ENCODE data around the gene GLTPD2. TPM values are rescaled to one million over a fixed set of nuclear protein-coding genes. Genes with fewer than 3 reads are reported as not detected.
"Not testable (repeated sequence)": the region's sequence is repeated elsewhere in the genome, so short reads cannot be mapped to it uniquely, and the experiment has no call there.

Gene GLTPD2
- polyA plus RNA-seq, 3 donors, result 6.7 to 11.3 (median 10.5) TPM

DNA sequence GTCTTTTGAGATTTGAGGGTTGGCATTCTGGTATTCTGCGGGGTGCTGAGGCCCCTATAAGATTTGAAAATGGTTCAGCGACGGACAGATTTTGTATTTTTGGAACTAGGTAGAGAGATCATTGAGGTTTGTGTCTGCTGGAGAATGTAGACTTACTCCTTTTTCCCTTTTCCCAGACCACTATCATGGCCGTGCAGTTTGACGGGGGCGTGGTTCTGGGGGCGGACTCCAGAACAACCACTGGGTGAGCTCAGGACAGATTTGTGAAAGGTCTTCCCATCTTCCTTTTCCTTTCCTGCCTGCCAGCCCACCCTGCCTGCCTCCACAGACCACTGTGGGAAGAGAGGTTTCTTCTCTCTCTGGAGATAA, 7.8 kb downstream of the GLTPD2 start:
- DNase-seq (ENCODE audit: extremely low read depth in 1 of 11, low read depth in 9 of 11, low spot score in 4 of 11), result peak in 1 of 11 donors; percentile 11

DNA sequence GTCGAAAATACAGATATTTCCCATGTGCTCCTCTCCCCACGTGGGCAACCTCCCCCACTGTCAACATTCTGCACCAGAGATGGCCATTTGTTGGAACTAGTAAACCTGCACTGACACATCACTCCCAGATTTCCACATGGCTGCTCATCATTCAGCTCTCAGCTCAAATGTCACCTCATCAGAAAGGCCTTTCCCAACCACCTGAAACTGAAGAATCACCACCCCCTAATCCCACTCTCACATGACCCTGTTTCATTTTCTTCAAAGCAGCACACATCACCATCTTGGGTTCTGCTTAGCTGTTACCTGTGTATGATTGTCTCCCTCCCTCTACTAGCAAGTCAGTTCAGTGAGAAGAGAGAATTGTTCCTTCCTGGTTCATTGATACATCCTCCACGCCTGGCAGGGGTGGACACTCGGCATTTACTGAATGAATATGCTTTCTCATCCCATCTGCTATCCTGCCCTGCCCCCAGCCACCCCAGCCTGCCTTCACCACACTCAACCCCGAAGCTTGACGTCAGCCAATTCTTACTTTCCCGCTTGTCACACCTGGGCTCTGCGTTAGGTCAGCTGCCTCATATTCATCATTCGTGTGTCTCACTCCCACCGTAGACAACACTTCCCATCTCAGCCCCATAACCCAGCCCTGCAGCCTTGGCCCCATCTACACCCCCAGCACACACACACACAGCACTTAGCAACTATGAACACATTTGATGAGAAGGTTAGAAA, 11.9 kb downstream of the GLTPD2 start:
- DNase-seq (ENCODE audit: extremely low read depth in 1 of 11, low read depth in 9 of 11, low spot score in 4 of 11), result peak in 3 of 11 donors; percentile 23 to 62 (median 42)

DNA sequence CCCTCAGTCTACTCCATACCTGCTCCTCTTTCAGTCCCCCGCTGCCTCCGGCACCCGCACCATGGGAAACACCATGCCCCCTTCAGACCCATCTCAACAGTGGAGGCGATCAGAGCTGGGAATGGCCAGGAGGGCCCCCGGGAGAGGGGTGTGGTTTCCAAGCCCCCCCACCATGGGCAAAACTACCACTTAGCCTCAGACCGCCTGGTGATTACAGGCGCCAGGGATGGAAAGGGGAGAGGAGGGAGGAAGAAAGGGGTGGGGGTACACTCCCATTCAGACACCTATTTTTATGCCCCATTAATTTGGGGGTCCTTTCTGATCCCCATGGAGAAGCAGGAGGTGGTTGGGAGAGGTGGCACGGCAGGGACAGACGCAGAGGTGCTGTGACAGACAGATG, 13.5 kb downstream of the GLTPD2 start, which contains the start of gene C17orf114:
TSS of gene C17orf114 (minus strand) at position 101 of the 400 bp plus-strand sequence.
- no peak for DNase-seq (ENCODE audit: extremely low read depth in 1 of 11, low read depth in 9 of 11, low spot score in 4 of 11)

DNA sequence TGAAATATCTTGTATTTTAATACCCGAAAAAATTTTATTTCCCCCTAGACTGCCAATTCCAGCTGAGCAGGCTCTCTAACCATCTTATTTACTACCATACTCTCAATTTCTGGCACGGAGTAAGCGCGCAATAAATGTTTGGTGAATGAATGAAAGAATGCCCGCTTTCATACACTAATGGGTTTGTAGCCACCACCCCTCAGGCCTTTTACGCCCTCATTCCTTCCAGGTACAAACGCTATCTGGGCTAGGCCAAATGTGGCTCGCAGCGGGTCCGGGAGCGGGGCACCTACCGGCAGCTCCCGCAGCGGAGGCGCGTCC, 17.7 kb downstream of the GLTPD2 start:
- DNase-seq (ENCODE audit: extremely low read depth in 1 of 11, low read depth in 9 of 11, low spot score in 4 of 11), result peak in 1 of 11 donors; percentile 11

DNA sequence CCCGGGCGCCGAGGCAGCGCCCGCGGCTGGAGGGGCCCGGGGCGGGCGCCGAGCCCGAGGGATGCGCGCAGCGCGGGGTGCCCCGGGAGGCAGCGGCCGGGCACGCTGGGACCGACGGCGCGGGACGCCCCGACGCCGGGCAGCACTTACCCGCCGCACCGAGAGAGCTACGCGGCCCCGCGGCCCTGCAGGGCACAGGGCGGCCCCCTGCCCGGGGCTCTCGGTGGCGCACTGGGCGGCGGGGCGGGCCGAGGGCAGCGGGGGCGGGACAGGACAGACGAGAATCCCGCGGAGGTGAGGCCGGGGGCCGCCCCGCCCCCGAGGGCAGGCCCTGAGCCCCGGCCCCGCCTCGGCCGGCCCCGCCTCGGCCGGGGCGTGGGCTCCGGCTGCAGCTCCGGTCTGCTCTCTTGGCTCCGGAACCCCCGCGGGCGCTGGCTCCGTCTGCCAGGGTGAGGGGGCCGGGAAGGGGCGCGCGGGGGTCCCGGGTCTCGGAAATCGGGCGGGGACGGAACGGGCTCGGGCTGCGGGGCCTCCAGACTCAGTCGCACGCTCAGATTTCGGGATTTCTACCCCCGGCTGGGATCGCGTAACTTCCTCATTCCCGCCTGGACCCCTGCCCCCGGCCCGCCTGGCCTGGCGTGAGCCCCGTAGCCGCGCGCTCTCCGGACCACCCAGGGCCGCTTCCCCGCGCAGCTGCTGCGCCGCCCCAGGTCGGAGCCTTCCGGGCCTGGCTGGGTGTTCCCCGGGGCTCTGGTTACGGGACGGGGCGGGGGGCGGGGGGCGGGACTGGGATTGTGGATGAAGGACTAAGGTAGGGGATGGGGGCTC, 18.2 kb downstream of the GLTPD2 start, which contains the start of gene PLD2:
TSS of gene PLD2 (plus strand) at position 376 of the 828 bp plus-strand sequence. CDS start 621 bp downstream, outside the sequence.
- peak in 7 of 11 donors; percentile 64 to 83 (median 78) for DNase-seq (ENCODE audit: extremely low read depth in 1 of 11, low read depth in 9 of 11, low spot score in 4 of 11)

DNA sequence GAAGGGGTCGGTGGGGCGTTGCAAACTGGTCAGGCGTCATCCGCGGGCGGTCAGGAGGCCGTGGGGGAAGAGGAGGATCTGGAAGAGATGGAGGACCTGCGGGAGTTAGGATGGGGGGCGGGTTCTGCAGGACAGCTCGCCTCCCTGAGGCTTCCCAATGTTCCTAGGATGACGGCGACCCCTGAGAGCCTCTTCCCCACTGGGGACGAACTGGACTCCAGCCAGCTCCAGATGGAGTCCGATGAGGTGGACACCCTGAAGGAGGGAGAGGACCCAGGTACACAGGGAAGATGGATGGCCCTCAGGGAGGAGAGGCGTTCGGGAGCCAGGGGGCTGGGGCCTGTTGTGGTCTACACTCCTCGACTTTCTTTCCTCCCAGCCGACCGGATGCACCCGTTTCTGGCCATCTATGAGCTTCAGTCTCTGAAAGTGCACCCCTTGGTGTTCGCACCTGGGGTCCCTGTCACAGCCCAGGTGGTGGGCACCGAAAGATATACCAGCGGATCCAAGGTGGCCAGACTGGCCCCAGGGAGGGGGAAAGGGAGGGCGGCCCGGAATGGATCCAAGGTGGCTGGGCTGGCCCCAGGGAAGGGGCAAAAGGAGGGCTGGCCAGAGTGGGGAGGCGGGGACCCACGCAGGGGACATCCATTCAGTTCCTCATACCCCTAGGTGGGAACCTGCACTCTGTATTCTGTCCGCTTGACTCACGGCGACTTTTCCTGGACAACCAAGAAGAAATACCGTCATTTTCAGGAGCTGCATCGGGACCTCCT, 19.0 kb downstream of the GLTPD2 start:
- DNase-seq (ENCODE audit: extremely low read depth in 1 of 11, low read depth in 9 of 11, low spot score in 4 of 11), result no peak

DNA sequence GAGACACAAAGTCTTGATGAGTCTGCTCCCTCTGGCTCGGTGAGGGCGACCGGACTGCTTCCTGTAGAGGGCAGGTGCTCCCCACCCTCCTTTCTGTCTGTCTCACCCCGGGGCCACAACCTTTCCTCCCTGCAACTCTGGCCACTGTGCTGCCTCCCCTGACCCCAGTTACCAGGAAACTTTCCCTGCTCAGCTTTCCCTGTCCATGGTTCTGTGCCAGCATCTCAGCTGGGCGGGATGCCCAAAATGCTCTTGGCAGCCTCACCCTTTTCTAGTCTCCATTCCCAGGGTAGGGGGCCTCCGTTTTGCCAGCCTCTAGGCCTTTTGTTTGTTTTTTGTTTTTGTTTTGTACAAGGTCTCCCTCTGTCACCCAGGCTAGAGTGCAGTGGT, 19.6 kb downstream of the GLTPD2 start:
- no peak for DNase-seq (ENCODE audit: extremely low read depth in 1 of 11, low read depth in 9 of 11, low spot score in 4 of 11)

DNA sequence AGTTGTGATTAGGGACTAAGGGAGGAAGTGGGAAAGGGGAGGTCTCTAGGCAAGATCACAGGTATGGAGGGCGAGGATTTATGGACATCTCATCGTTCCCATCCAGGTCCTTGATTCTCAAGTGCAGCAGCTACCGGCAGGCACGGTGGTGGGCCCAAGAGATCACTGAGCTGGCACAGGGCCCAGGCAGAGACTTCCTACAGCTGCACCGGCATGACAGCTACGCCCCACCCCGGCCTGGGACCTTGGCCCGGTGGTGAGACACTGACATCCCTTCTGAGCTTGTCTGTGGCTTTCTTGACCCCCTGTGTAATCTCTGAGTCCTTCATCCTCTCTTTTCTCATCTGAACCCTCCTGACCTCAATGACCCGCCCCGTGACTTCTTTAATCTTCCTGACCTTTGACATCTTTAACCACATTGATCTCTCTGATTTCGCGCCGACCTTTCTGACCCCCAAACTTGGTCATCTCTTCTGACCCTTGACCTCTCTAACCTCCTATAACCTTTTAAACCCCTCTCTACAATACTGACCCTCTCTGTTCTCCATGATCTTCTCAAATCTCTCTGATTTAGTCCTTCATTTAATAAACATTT, 22.0 kb downstream of the GLTPD2 start:
- no peak for DNase-seq (ENCODE audit: extremely low read depth in 1 of 11, low read depth in 9 of 11, low spot score in 4 of 11)

DNA sequence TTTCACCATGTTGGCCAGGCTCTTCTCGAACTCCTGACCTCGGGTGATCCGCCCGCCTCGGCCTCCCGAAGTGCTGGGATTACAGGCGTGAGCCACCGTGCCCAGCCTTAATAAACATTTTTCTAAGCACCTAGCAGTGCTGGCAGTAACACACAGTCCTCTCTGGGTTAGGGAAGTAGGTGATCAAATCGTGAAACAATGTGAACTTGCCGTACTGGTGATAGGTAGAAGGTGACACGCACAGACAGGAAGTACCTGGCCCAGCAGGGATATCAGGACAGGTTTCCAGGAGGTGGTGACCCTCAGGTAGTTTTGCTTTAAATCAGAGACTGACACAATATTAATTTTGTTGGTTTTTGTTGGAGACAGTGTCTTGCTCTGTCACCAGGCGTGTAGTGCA, 22.7 kb downstream of the GLTPD2 start:
- DNase-seq (ENCODE audit: extremely low read depth in 1 of 11, low read depth in 9 of 11, low spot score in 4 of 11), result no peak

DNA sequence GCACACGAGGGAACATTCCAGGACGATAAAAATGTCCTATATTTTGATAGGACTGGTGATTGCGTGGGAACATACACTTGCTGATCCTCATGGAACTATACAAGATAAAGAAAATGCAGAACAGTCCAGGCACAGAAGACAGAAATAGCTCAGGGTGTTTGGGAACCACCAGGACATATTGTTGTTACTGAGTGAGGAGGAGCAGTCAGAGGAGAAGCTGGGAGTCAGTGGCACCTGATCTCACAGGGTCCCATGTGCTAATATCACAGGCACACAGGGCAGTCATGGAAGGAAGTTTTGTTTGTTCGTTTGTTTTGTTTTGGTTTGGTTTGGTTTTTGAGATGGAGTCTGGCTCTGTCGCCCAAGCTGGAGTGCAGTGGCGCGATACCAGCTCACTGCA, 23.9 kb downstream of the GLTPD2 start:
- DNase-seq (ENCODE audit: extremely low read depth in 1 of 11, low read depth in 9 of 11, low spot score in 4 of 11), result no peak

DNA sequence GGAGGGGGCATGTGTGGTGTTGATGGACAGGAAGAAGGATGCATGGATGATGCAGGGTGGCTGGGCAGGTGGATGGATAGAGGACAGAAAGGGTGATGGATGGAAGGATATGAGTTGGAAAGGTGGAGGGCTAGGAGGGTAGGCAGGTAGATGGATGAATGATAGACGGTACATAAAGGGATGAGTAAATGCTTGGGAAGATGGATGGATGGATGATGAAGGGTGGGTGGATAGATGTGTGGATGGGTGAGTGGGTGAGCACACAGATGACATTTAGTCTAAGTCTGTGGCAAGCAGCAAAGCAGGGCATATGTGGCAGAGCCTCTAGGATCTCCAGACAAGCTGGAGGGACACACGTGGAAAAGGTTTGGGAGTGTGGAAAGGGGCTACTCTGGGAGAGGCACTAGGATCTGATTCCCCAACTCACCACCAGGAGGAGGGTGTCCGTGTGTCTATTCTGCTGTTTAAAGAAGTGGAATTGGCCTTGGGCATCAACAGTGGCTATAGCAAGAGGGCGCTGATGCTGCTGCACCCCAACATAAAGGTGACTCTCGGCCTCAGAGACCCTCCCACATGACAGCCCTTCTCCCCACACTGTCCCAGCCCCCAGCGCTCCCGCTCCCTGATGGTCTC, 26.4 kb downstream of the GLTPD2 start:
- DNase-seq (ENCODE audit: extremely low read depth in 1 of 11, low read depth in 9 of 11, low spot score in 4 of 11), result no peak

DNA sequence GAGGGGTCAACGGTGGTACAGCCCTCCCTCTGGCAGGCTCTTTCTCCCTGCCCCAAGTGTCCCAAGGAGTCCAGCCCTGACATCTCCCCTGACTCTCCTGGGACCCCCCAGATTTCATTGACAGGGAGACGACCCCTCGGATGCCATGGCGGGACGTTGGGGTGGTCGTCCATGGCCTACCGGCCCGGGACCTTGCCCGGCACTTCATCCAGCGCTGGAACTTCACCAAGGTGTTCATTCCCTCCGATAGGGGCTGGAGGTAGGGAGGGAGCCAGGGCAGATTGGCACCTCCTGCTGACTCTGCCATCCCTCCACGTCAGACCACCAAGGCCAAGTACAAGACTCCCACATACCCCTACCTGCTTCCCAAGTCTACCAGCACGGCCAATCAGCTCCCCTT, 28.1 kb downstream of the GLTPD2 start:
- DNase-seq (ENCODE audit: extremely low read depth in 1 of 11, low read depth in 9 of 11, low spot score in 4 of 11), result no peak

DNA sequence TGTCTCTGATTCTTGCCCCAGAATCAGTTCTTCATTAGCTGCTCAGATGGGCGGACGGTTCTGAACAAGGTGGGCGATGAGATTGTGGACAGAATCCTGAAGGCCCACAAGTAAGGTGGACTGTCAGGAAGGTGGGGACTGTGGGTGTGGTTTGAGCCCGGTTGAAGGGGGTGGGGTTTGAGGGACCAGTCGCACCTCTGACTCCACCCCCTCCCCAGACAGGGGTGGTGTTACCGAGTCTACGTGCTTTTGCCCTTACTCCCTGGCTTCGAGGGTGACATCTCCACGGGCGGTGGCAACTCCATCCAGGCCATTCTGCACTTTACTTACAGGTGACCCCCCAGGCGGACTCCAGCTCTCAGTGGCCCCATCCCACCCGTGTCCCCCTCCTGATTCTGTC, 29.5 kb downstream of the GLTPD2 start:
- DNase-seq (ENCODE audit: extremely low read depth in 1 of 11, low read depth in 9 of 11, low spot score in 4 of 11), result no peak

DNA sequence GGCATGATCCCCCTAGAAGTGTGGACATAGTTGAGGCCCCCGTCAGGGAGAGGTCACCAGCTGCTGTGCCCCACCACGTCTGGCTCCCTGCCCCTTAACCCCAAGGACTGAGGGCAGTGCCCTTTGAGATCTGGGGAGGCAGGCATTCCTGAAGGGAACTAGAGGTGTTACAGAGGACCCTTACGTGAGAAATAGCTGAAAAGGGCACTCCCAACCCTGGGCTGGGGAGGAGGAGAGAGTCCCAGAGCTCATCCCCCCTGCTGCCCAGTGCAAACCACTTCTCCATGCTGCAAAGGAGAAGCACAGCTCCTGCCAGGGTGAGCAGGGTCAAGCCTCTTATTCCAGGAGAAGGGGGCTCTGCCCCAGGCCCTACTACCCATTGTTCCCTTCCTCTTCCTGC, 34.1 kb downstream of the GLTPD2 start:
- no peak for DNase-seq (ENCODE audit: extremely low read depth in 1 of 11, low read depth in 9 of 11, low spot score in 4 of 11)

DNA sequence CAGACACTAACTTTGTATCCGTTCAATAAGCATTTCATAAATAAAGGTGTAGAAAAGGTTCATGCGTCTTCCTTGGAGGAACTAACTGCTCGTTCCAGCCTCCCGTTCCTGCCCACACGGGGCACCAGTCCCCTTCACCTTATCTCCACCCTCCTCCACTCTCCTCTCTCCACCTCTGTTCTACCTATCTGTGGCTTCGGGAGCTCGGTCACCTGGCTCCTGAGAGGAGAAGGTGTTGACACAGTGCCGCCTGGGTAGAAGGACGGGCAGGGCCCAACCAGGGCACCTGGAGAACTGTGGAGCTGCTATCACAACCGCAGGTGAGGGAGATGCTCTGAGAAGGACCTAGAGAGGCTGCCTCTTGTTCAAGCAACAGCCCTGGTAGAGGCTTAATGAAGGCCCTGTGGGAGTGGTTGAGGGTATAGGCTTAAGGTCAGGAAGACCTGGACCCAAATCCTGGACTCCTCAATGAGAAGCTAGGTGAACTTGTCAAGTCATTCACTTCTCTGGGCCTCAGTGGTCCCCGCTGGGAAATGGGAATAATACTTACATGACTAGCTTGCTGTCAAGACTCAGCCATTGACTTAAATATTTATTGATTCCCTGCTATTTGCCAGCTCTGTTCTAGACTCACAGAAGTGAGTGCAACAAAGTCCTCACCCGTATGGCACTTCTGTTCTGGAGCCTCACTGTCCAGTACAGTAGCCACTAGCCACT, 34.8 kb downstream of the GLTPD2 start:
- DNase-seq (ENCODE audit: extremely low read depth in 1 of 11, low read depth in 9 of 11, low spot score in 4 of 11), result no peak

DNA sequence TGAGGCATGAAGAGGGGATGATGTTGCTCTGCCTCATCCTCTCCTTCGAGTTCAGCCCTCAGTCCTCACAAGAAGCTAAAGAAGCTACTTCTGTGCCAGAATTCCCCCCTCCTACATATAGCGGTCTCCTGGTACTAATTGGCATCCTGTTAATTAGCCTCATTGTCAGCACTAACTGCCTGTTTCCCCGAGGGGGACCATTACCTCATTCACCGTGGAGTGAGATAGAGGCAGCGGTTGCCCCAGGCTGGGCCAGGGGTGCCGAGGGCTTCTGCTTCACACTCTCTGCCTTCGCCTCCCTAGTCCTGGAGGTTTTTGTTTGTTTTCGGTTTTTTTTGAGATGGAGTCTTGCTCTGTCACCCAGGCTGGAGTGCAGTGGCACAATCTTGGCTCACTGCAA, 38.6 kb downstream of the GLTPD2 start:
- no peak for DNase-seq (ENCODE audit: extremely low read depth in 1 of 11, low read depth in 9 of 11, low spot score in 4 of 11)

DNA sequence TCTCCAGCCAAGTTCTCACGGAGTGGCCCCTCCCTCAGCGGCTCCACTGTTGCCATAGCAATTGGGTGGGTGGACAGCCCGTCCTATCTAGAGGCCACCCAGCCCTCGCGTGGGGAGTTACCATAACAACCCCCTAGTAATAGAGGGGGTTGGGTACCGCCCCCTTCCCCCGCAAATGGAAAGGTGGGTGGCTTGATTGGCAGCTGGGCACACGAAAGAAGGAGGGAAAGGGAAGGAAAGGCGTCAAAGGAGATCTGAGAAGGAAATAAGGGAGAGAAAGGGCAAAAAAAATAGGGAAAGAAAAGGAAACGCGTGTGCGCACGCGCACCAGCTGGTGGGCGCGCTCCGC, 44.0 kb downstream of the GLTPD2 start:
- not testable (repeated sequence) for DNase-seq (ENCODE audit: extremely low read depth in 1 of 11, low read depth in 9 of 11, low spot score in 4 of 11)

DNA sequence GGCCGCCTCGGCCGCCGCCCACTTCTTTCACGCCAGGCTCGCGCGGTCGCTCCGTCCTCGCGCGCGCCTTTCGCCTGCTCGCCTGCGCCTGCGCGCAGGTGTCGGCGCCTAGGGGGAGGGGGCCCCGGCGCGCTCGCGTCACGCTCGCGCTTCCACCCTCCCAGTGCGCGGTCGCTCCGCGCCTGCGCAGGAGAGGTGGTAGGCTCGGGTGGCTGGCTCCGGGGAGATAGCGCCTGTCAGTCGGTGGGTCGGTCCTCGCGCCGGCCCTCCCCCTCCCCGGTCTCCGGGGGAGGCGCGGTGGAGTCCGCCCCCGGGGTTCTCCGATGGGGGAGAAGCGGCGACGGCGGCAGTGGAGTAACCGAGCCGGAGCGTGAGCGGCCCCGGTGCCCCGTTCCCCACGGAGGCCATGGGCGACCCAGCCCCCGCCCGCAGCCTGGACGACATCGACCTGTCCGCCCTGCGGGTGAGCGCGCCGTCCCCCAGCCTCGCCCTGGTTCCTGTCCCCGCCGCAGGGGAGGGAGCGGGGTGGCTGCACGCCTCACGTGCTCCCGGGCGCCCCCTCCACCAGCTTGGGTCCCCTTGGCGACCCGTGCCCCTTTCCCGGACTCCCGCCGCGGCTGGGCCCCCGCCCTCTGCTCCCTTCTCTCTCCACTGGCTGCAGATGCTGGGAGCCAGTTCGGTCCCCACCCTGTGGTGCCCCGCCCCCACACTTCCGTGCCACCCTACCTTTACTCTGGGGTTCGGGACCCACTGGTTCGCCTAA, 44.6 kb downstream of the GLTPD2 start, which contains the start of gene MINK1:
TSS of gene MINK1 (plus strand) at position 163 of the 763 bp plus-strand sequence. CDS start at position 407, 244 bp downstream.
- DNase-seq (ENCODE audit: extremely low read depth in 1 of 11, low read depth in 9 of 11, low spot score in 4 of 11), result peak; percentile 88 to 95 (median 91)
